ENCODE data around the gene NEDD9. TPM values are rescaled to one million over a fixed set of nuclear protein-coding genes. Genes with fewer than 3 reads are reported as not detected.
A peak's percentile ranks its signal among the peaks of the same experiment; 100 is the strongest.

NEDD9 gene
- total and polyA plus RNA-seq, 2 of the 13 experiments (the other 11 are each of a cell fraction or from before 2014, with no cell fraction given) = 27.1 to 389 TPM

GRCh38 chr6:11219400-11219834, 13.1 kb downstream of the NEDD9 start (continued):
- TF ChIP-seq FOXO4 (CRISPR knock-in tag; conservative IDR thresholded peaks at IDR 0.05) (no peak), KLF6 (CRISPR knock-in tag; IDR thresholded peaks at IDR 0.05) (no peak), ZNF10 (CRISPR knock-in tag; IDR thresholded peaks at IDR 0.05; ENCODE audit: borderline replicate concordance, low read depth) (no peak), POLR2G (IDR thresholded peaks at IDR 0.05; ENCODE audit: low read depth, low read length) (no peak), ZUFSP (CRISPR knock-in tag; IDR thresholded peaks at IDR 0.05; ENCODE audit: borderline replicate concordance) (no peak), HOMEZ (CRISPR knock-in tag; IDR thresholded peaks at IDR 0.05; ENCODE audit: low read depth) (no peak), KDM4B (CRISPR knock-in tag; IDR thresholded peaks at IDR 0.05) (no peak), ZNF567 (CRISPR knock-in tag; IDR thresholded peaks at IDR 0.05; ENCODE audit: borderline replicate concordance) (no peak), U2AF1 (optimal IDR thresholded peaks at IDR 0.05; ENCODE audit: low read depth, low read length) (peak; percentile 15), JUND (CRISPR knock-in tag; IDR thresholded peaks at IDR 0.05) (no peak), MYNN (CRISPR knock-in tag; IDR thresholded peaks at IDR 0.05; ENCODE audit: low read depth) (peak; percentile 19; the same call in 1 of the 2 replicates), PAWR (CRISPR knock-in tag; IDR thresholded peaks at IDR 0.05; ENCODE audit: borderline replicate concordance) (no peak), TCF7 (IDR thresholded peaks at IDR 0.05; ENCODE audit: low read depth) (no peak), CCDC6 (CRISPR knock-in tag; IDR thresholded peaks at IDR 0.05) (no peak), PHB2 (IDR thresholded peaks at IDR 0.05; ENCODE audit: partially characterized antibody) (no peak), NFATC3 (CRISPR knock-in tag; IDR thresholded peaks at IDR 0.05) (no peak), ZBTB26 (CRISPR knock-in tag; IDR thresholded peaks at IDR 0.05; ENCODE audit: borderline replicate concordance) (no peak), ZNF597 (CRISPR knock-in tag; IDR thresholded peaks at IDR 0.05) (no peak), ZBTB7B (CRISPR knock-in tag; IDR thresholded peaks at IDR 0.05) (no peak), NFIB (CRISPR knock-in tag; IDR thresholded peaks at IDR 0.05; ENCODE audit: borderline replicate concordance) (no peak)

All from HepG2 (cell line).